A549 (cell line): ENCODE data around the gene MOV10L1. TPM values are rescaled to one million over a fixed set of nuclear protein-coding genes. Genes with fewer than 3 reads are reported as not detected.

Source experiments
- ATAC-seq, 2 experiments: fragments of 200-7000 bp in 1 of 2; fragments of >200 bp in 1 of 2; cut with Nextera tagmentation in 1 of 2; cut with Tn5 transposase in 1 of 2; 3 replicates each; pipeline versions ENCODE4 v1.8.0 to v1.9.1; 2018 to 2020; ENCODE audit warnings: mild to moderate bottlenecking in 1 of 2, moderate library complexity in 1 of 2
- CTCF ChIA-PET: fragments of 300-600 bp; sonication (Branson Sonifier 250); formaldehyde crosslinking; extraction: SDS; loops from one replicate; lab custom pipeline; 2021; ENCODE audit warnings: antibody characterized with exemption, inconsistent platforms; lab: Yijun Ruan, JAX
- POLR2A ChIA-PET: fragments of 350-600 bp; formaldehyde crosslinking; extraction: SDS; loops from one replicate; lab custom pipeline; 2021; ENCODE audit warnings: antibody characterized with exemption, inconsistent platforms; lab: Yijun Ruan, JAX
- DNase-seq, 2 experiments: peaks; one replicate each; pipeline versions ENCODE4 v3.0.0 to v3.0.0-alpha.2; 2011 to 2016; ENCODE audit warnings: low read depth in 1 of 2, low spot score in 1 of 2
- FAIRE-seq: peaks from 2 replicates; lab custom pipeline; 2011; peaks lifted over from hg19 to GRCh38; lab: Jason Lieb, UNC
- H3K27ac ChIP-seq, 2 experiments: fragments of >200 bp; sonication (Bioruptor Twin); formaldehyde crosslinking; 3 replicates each; pipeline ENCODE4 v1.5.1; 2016 to 2017
- H3K4me1 ChIP-seq: fragments of >200 bp; sonication (Bioruptor Twin); formaldehyde crosslinking; 3 replicates; pipeline ENCODE4 v1.6.1; 2016
- H3K4me2 ChIP-seq: fragments of >200 bp; sonication (Bioruptor Twin); formaldehyde crosslinking; 3 replicates; pipeline ENCODE4 v1.6.1; 2016
- H3K4me3 ChIP-seq: fragments of >200 bp; sonication (Bioruptor Twin); formaldehyde crosslinking; 3 replicates; pipeline ENCODE4 v1.5.1; 2016
- H3K9me3 ChIP-seq: fragments of >200 bp; sonication (Bioruptor Twin); formaldehyde crosslinking; 3 replicates; pipeline ENCODE4 v1.6.1; 2016
- ATOH8 ChIP-seq: fragments of 250-450 bp; sonication (Bioruptor Pico); IDR thresholded peaks from 2 replicates; pipeline ENCODE4 v1.5.0; 2020; ENCODE audit warnings: low read depth, mild to moderate bottlenecking, moderate library complexity
- BCL3 ChIP-seq: fragments of >200 bp; sonication (Bioruptor Twin); formaldehyde crosslinking; IDR thresholded peaks from 3 replicates; pipeline ENCODE4 v1.6.1; 2016
- CBX2 ChIP-seq: fragments of 200-600 bp; sonication (generic); IDR thresholded peaks from 2 replicates; pipeline ENCODE4 v1.6.1; 2016; ENCODE audit warnings: low read depth, mild to moderate bottlenecking, borderline replicate concordance
- CEBPB ChIP-seq, 2 experiments: fragments of >200 bp in 1 of 2; sonication (Bioruptor Twin) in 1 of 2; formaldehyde crosslinking in 1 of 2; IDR thresholded peaks; 2 replicates each; pipeline ENCODE4 v1.6.1; 2012 to 2016
- EHMT2 ChIP-seq: fragments of 200-600 bp; sonication (generic); IDR thresholded peaks from 2 replicates; pipeline ENCODE4 v1.6.1; 2016; ENCODE audit warnings: antibody characterized with exemption, low read depth, mild to moderate bottlenecking, moderate library complexity
- EP300 ChIP-seq, 2 experiments: fragments of >200 bp; sonication (Bioruptor Twin); formaldehyde crosslinking; IDR thresholded peaks; 2 replicates in 1 of 2; 3 replicates in 1 of 2; pipeline ENCODE4 v1.6.1; 2016 to 2017
- FOXS1 ChIP-seq: fragments of 250-450 bp; sonication (Bioruptor Pico); IDR thresholded peaks from 2 replicates; pipeline ENCODE4 v1.5.0; 2020; ENCODE audit warnings: mild to moderate bottlenecking, moderate library complexity
- GATA3 ChIP-seq: IDR thresholded peaks from 2 replicates; pipeline ENCODE4 v1.6.1; 2012; ENCODE audit warnings: borderline replicate concordance
- HES2 ChIP-seq: fragments of >200 bp; sonication (Bioruptor Twin); formaldehyde crosslinking; IDR thresholded peaks from 2 replicates; pipeline ENCODE4 v1.6.1; 2016
- HEYL ChIP-seq: fragments of 250-450 bp; sonication (Bioruptor Pico); IDR thresholded peaks from 2 replicates; pipeline ENCODE4 v1.8.0; 2021; ENCODE audit warnings: mild to moderate bottlenecking, moderate library complexity
- HOXB13 ChIP-seq: fragments of 250-450 bp; sonication (Bioruptor Pico); IDR thresholded peaks from 2 replicates; pipeline ENCODE4 v1.5.0; 2020; ENCODE audit warnings: low read depth, mild to moderate bottlenecking, moderate library complexity
- HOXB5 ChIP-seq: fragments of 250-450 bp; sonication (Bioruptor Pico); IDR thresholded peaks from 2 replicates; pipeline ENCODE4 v1.5.0; 2020; ENCODE audit warnings: mild to moderate bottlenecking, moderate library complexity
- JUN ChIP-seq, 2 experiments: fragments of >200 bp; sonication (Bioruptor Twin); formaldehyde crosslinking; IDR thresholded peaks; 2 replicates in 1 of 2; 3 replicates in 1 of 2; pipeline ENCODE4 v1.6.1; 2016 to 2017
- KDM5A ChIP-seq: fragments of 200-600 bp; sonication (generic); IDR thresholded peaks from 2 replicates; pipeline ENCODE4 v1.6.1; 2016; ENCODE audit warnings: antibody characterized with exemption, mild to moderate bottlenecking
- MAFK ChIP-seq: fragments of 450-650 bp; IDR thresholded peaks from 2 replicates; pipeline ENCODE4 v1.6.1; 2014; ENCODE audit not compliant: partially characterized antibody
- RCOR1 ChIP-seq: fragments of 150-350 bp; IDR thresholded peaks from 2 replicates; pipeline ENCODE4 v1.6.1; 2014; ENCODE audit warnings: antibody characterized with exemption, low read length, low read depth
- REST ChIP-seq: fragments of 200-600 bp; sonication (generic); IDR thresholded peaks from 2 replicates; pipeline ENCODE4 v1.6.1; 2016; ENCODE audit warnings: antibody characterized with exemption, mild to moderate bottlenecking, moderate library complexity
- RFX5 ChIP-seq: fragments of 450-650 bp; IDR thresholded peaks from 2 replicates; pipeline ENCODE4 v1.7.1; 2014; ENCODE audit warnings: antibody characterized with exemption, mild to moderate bottlenecking, moderate library complexity
- RNF2 ChIP-seq: fragments of 200-600 bp; sonication (generic); IDR thresholded peaks from 2 replicates; pipeline ENCODE4 v1.6.1; 2016; ENCODE audit warnings: low read depth, mild to moderate bottlenecking, antibody characterized with exemption, moderate library complexity, borderline replicate concordance
- USF2 ChIP-seq: fragments of 450-650 bp; IDR thresholded peaks from 2 replicates; pipeline ENCODE4 v1.6.1; 2014; ENCODE audit warnings: antibody characterized with exemption
- ZC3H11A ChIP-seq: fragments of 450-650 bp; IDR thresholded peaks from 2 replicates; pipeline ENCODE4 v1.6.1; 2014; ENCODE audit warnings: antibody characterized with exemption, mild to moderate bottlenecking
- ZFP36 ChIP-seq: fragments of 450-650 bp; IDR thresholded peaks from 2 replicates; pipeline ENCODE4 v1.6.1; 2014; ENCODE audit warnings: borderline replicate concordance; ENCODE audit not compliant: partially characterized antibody
- ZNF302 ChIP-seq: fragments of 250-450 bp; sonication (Bioruptor Pico); IDR thresholded peaks from 2 replicates; pipeline ENCODE4 v1.9.0; 2021; ENCODE audit warnings: inconsistent platforms, mild to moderate bottlenecking, moderate library complexity
- ZSCAN20 ChIP-seq: fragments of 250-450 bp; sonication (Bioruptor Pico); IDR thresholded peaks from 2 replicates; pipeline ENCODE4 v1.8.0; 2022; ENCODE audit warnings: mild to moderate bottlenecking, moderate library complexity
- WGBS: methylation state at CpG from one replicate; pipeline ENCODE4 v1.1.6; 2017; ENCODE audit errors: missing lambda C conversion rate; 5-methylcytosine and 5-hydroxymethylcytosine counted together
- polyA plus RNA-seq, 4 experiments: library from polyadenylated mRNA; depleted of rRNA in 3 of 4; stranded (reverse); fragments of >200 nt; fragmentation: RNase III in 1 of 4; extraction: RNeasy Plus Mini Kit Qiagen cat#74134 plus additional on column Dnase treatment in 1 of 4; gene quantifications; 2 replicates in 3 of 4; 3 replicates in 1 of 4; pipeline ENCODE4 v1.2.3, GENCODE V29; 2011 to 2017
- TF ChIP-seq, protein P1 (sequence below): IDR thresholded peaks from 2 replicates; pipeline ENCODE4 v1.6.1; 2012
- TF ChIP-seq, protein P2 (sequence below): IDR thresholded peaks from 2 replicates; pipeline ENCODE4 v1.6.1; 2012

MOV10L1 gene
- polyA plus RNA-seq, 2 of the 4 experiments (the other 2 are of a cell fraction) = 0.04 TPM

DNA sequence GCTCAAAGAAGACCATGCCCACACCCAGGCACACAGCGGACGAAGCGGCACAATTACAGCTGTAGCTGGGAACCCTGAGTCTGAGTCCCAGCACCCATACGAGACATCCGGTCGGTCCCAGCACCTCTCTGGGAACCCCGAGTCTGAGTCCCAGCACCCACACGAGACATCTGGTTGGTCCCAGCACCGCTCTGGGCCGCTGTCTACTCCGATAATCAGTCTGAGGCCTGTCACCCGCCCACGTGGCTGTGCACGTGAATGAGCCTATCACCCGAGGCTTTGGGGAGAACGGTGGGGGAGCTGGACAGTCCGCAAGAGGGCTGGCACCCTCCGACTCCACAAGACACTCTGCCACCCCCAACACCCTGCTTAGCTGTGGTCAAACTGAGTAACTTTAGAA, 37.9 kb upstream of the MOV10L1 start:
- DNase-seq (no peak), ATAC-seq (no peak), FAIRE-seq (no peak)
- 61% methylated on average over 18 of the region's 18 CpGs for WGBS
- no peak overlapping the region for H3K4me2 ChIP-seq
- H3K27ac ChIP-seq = no peak overlapping the region
- H3K9me3 ChIP-seq = no peaks in the 10 kb centered on the region
- TF ChIP-seq MAFK (no peak), FOXS1 (CRISPR knock-in tag) (no peak), ZNF302 (CRISPR knock-in tag) (no peak), RFX5 (no peak), HOXB13 (CRISPR knock-in tag) (no peak), GATA3 (no peak), EP300 (IDR thresholded peaks at IDR 0.05) (no peak), EHMT2 (no peak), KDM5A (no peak), ZSCAN20 (CRISPR knock-in tag) (no peak), ZC3H11A (no peak), HOXB5 (CRISPR knock-in tag) (no peak)
- TF ChIP-seq, protein P1, sequence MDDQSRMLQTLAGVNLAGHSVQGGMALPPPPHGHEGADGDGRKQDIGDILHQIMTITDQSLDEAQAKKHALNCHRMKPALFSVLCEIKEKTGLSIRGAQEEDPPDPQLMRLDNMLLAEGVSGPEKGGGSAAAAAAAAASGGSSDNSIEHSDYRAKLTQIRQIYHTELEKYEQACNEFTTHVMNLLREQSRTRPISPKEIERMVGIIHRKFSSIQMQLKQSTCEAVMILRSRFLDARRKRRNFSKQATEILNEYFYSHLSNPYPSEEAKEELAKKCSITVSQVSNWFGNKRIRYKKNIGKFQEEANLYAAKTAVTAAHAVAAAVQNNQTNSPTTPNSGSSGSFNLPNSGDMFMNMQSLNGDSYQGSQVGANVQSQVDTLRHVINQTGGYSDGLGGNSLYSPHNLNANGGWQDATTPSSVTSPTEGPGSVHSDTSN = no peak
- ChIA-PET CTCF (interaction anchor here (1.5 kb wide), 1 partner anchor 22 kb away, joined by 6 read pairs; no protein-coding TSS in a partner anchor), POLR2A (no interaction called here)
- H3K4me1 ChIP-seq = no peaks in the 10 kb centered on the region
- no peak overlapping the region for H3K4me3 ChIP-seq

DNA sequence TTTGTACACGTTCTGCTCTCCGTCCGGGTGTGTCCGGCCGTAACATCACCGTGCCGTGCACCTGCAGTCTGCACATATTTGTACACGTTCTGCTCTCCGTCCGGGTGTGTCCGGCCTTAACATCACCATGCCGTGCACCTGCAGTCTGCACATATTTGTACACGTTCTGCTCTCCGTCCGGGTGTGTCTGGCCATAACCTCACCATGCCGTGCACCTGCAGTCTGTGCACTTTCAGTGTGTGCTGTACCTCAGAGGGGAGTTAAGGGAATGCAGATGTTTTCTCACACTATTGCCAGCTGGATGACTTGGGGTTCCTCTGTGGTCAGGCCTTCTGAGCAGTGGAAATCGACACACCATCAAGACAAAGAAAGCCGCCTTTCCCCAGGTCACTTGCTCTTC, 35.9 kb upstream of the MOV10L1 start:
- no peak for TF ChIP-seq RNF2
- TF ChIP-seq HOXB5 (CRISPR knock-in tag) = no peak
- no peak for TF ChIP-seq RCOR1
- no peak for TF ChIP-seq REST
- TF ChIP-seq HES2 = no peak
- TF ChIP-seq HEYL (CRISPR knock-in tag) = no peak
- no peak for TF ChIP-seq BCL3
- TF ChIP-seq JUN (IDR thresholded peaks at IDR 0.05) = no peak
- TF ChIP-seq EHMT2 = no peak
- TF ChIP-seq EP300 (IDR thresholded peaks at IDR 0.05) = no peak
- no peak for TF ChIP-seq ZFP36
- TF ChIP-seq, protein P2, sequence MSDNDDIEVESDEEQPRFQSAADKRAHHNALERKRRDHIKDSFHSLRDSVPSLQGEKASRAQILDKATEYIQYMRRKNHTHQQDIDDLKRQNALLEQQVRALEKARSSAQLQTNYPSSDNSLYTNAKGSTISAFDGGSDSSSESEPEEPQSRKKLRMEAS = no peak
- TF ChIP-seq USF2 = no peak
- no peak for TF ChIP-seq RFX5
- no peak for TF ChIP-seq CBX2
- no peak for TF ChIP-seq ZC3H11A
- no peak for TF ChIP-seq ATOH8
- TF ChIP-seq CEBPB (IDR thresholded peaks at IDR 0.05) = no peak
- no peak for TF ChIP-seq MAFK
- no peak for DNase-seq
- no peak overlapping the region for H3K4me3 ChIP-seq
- ChIA-PET POLR2A (no interaction called here), CTCF (interaction anchor here (2.8 kb wide), 1 partner anchor 23 kb away, joined by 12 read pairs; no protein-coding TSS in a partner anchor)
- H3K9me3 ChIP-seq = no peaks in the 10 kb centered on the region
- peaks cover 6% of the 10 kb centered on the region; the same call in 2 of the 3 replicates for H3K4me1 ChIP-seq
- WGBS = 64% methylated on average over 17 of the region's 18 CpGs
- FAIRE-seq = no peak
- H3K27ac ChIP-seq = no peak overlapping the region
- ATAC-seq = no peak
- H3K4me2 ChIP-seq = no peak overlapping the region
